Gastroesophageal sphincter (tissue), 3 donors: ENCODE measurements around the gene CFAP92.

Experiments used
- CTCF ChIP-seq, 4 experiments: fragments of 200-600 bp in 2 of 4; fragments of 450-650 bp in 2 of 4; sonication (generic) in 1 of 4; IDR thresholded peaks; one replicate each; pipeline ENCODE4 v1.5.1; 2017 to 2019; ENCODE audit warnings: antibody characterized with exemption in 4 of 4, mild to moderate bottlenecking in 2 of 4, moderate library complexity in 2 of 4
- EP300 ChIP-seq: sonication (generic); formaldehyde crosslinking; IDR thresholded peaks from one replicate; pipeline ENCODE4 v1.6.1; 2017; ENCODE audit warnings: antibody characterized with exemption, mild to moderate bottlenecking
- POLR2A ChIP-seq, 2 donors: fragments of 450-650 bp; IDR thresholded peaks; one replicate each; pipeline ENCODE4 v1.6.1; 2017; ENCODE audit warnings: antibody characterized with exemption in 2 of 2, mild to moderate bottlenecking in 2 of 2, moderate library complexity in 1 of 2
- POLR2AphosphoS5 ChIP-seq: sonication (generic); formaldehyde crosslinking; IDR thresholded peaks from one replicate; pipeline ENCODE4 v1.6.1; 2017; ENCODE audit warnings: antibody characterized with exemption

DNA sequence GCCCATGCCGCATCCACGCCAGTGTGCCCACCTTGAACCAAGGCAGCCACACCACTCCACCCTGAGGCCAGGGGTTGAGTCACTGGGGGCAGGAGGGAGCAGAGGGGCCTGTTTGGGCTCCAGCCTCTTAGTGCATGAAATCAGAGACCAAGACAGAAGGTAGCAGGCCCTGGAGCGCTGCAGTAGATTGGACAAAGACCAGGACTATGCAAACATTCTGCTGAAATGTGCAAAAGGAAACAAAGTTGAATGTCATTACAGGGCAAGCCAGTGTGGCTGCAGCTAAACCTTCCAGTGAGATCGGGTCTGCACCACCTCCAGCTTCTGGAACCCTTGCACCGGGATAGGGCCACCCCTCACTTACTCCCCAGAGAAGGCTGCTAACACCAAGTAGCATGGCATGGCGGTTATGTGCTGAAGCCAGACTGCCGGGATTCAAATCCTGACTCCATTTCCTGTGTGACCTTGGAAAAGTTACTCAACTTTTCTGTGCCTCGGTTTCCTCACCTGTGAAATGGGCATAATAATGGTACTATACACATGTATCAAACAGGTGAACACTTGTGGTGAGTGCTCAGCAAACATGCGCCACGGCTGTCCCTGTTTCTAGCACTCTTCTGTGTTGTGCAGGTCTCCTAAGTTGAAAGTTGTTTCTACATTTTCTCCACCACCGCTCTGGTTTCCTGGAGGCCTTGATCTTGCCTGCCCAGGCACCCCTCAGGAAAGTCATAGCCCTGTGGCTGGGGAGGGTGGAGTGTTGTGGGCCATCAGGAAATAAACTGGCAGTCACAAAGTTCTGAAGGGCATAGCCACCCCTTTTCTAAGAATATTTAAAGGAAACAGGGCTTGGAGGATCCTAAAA, 41.7 kb upstream of the CFAP92 start:
- TF ChIP-seq CTCF (IDR thresholded peaks at IDR 0.05) (no peak), POLR2A (IDR thresholded peaks at IDR 0.05) (no peak), EP300 (no peak), POLR2AphosphoS5 (no peak)
